Measurements from ENCODE around the gene FOXP1. TPM values are rescaled to one million over a fixed set of nuclear protein-coding genes. Genes with fewer than 3 reads are reported as not detected.

The FOXP1 gene
- total and polyA plus RNA-seq, 2 of the 8 experiments (the other 6 are each of a cell fraction or from before 2014, with no cell fraction given) = 13.9 to 25.4 TPM

DNA sequence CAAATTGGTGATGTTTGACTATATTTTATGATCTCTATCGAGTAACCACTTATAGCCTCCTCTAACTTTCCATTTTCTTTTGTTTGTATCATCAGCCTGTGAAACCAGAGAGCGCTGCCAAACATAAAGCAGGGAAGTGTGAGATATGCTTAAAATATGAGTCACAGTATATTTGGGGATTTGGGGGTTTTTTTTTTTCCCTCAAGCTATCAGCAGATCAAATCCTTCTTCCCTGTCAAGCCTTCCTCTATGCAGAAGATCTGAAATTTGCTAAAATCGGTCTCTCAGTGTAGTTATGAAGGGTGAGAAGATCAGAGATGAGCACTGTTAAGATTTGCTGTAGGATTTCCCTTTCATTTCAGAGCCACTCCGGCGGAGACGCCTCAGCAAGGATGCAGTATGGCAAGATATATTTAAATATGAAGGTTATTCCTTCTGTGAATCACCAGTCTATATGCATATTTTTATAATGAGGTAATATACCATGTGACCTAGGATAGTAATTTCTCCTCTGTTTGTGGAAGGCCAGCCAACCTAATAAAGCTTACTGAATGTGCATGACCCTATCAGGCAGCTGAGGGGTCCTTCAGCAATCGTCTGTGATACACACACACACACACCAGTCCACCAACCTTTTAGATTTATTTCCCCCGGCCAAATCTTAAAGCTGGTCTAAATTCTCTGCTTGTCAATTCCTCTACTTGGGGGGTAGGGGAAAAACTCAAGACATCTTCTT is 474.1 kb downstream of the FOXP1 start:
- no peak overlapping the region for H3K23ac ChIP-seq (ENCODE audit: insufficient read length)
- H3K79me1 ChIP-seq (ENCODE audit: low read depth, low read length) = no peaks in the 10 kb centered on the region
- FAIRE-seq = no peak
- no peaks in the 10 kb centered on the region for H3K27me3 ChIP-seq (replicated peaks in 1 of 4; ENCODE audit: control insufficient read depth in 3 of 4, extremely low read depth in 1 of 4, insufficient read depth in 3 of 4, low read length in 3 of 4)
- H3K27ac ChIP-seq (ENCODE audit: low read depth, low read length) = no peak overlapping the region
- H3K4ac ChIP-seq (replicated peaks; ENCODE audit: insufficient read length, low read depth, low read length) = no peak overlapping the region
- no peak for TF ChIP-seq RBBP5 (IDR thresholded peaks at IDR 0.05; ENCODE audit: borderline replicate concordance, low read depth, low read length)
- no peak overlapping the region for H2AK5ac ChIP-seq (ENCODE audit: low read depth, low read length)
- CTCF ChIA-PET (ENCODE audit: partially characterized antibody) = no interaction called here
- no peak overlapping the region for H2BK5ac ChIP-seq (ENCODE audit: low read depth, low read length)
- no peak overlapping the region for H3K18ac ChIP-seq (ENCODE audit: extremely low read depth, low read length)
- H2BK15ac ChIP-seq (ENCODE audit: low read length) = no peak overlapping the region
- no peaks in the 10 kb centered on the region for H4K20me1 ChIP-seq (replicated peaks in 1 of 2; ENCODE audit: control insufficient read depth in 1 of 2, insufficient read depth in 2 of 2, low read length in 2 of 2)
- WGBS, 2 experiments (ENCODE audit: extremely low coverage in 1 of 2, insufficient coverage in 1 of 2, insufficient read length in 1 of 2, insufficient replicate concordance in 2 of 2, low coverage in 1 of 2, low lambda C conversion rate in 2 of 2, missing lambda C conversion rate in 1 of 2) = 91% methylated on average over 8 of the region's 8 CpGs; no CpG with 5 or more reads in 1 of the 2 experiments
- H3K14ac ChIP-seq (ENCODE audit: insufficient read length) = no peak overlapping the region
- H2AFZ ChIP-seq (ENCODE audit: low read length) = no peak overlapping the region
- H3K79me2 ChIP-seq (ENCODE audit: control insufficient read depth in 1 of 2, insufficient read depth in 2 of 2, low read length in 2 of 2) = no peaks in the 10 kb centered on the region
- H3K56ac ChIP-seq (replicated peaks; ENCODE audit: insufficient read length, low read depth, low read length) = no peak overlapping the region
- peaks cover 0 to 3% (median under 1%) of the 10 kb centered on the region in 4 experiments; a peak in 1 of 8 replicates for H3K36me3 ChIP-seq (ENCODE audit: control insufficient read depth in 2 of 4, insufficient read depth in 4 of 4, low read length in 3 of 4)
- POLR2A ChIA-PET (ENCODE audit: partially characterized antibody) = no interaction called here
- DNase-seq (ENCODE audit: low read depth in 1 of 2, low spot score in 2 of 2) = no peak
- H4K8ac ChIP-seq (ENCODE audit: extremely low read depth, insufficient read depth, low read length) = no peak overlapping the region
- no peak overlapping the region for H2BK120ac ChIP-seq (replicated peaks; ENCODE audit: low read depth, low read length)
- H2BK20ac ChIP-seq (ENCODE audit: low read length) = no peak overlapping the region
- no peak overlapping the region for H4K5ac ChIP-seq (ENCODE audit: insufficient read length, low read depth, low read length)
- no peak overlapping the region for H3K4me3 ChIP-seq (ENCODE audit: extremely low read depth in 1 of 4, insufficient read depth in 2 of 4, low read depth in 3 of 4, low read length in 4 of 4)
- no peaks in the 10 kb centered on the region for H3K23me2 ChIP-seq (ENCODE audit: low read depth, low read length)
- no peak overlapping the region for H3K4me2 ChIP-seq (ENCODE audit: insufficient read depth in 1 of 2, low read depth in 2 of 2, low read length in 2 of 2)
- no peak overlapping the region for H2BK12ac ChIP-seq (ENCODE audit: low read depth, low read length)
- peaks cover 2 to 3% (median 3%) of the 10 kb centered on the region in 4 experiments; a peak in 3 of 7 replicates for H3K4me1 ChIP-seq (replicated peaks in 1 of 4; ENCODE audit: control insufficient read depth in 3 of 4, insufficient read depth in 4 of 4, low read length in 3 of 4)
- no peak overlapping the region for H4K91ac ChIP-seq (replicated peaks; ENCODE audit: insufficient read length, low read length)
- no peak overlapping the region for H3K9ac ChIP-seq (replicated peaks in 1 of 4; ENCODE audit: extremely low read depth in 1 of 4, low read depth in 3 of 4, low read length in 3 of 4)
- no peaks in the 10 kb centered on the region for H3K9me3 ChIP-seq (ENCODE audit: insufficient read depth in 2 of 2, low read depth in 1 of 2, low read length in 1 of 2)

Data from H1 (cell line).